Keratinocyte (primary cell): ENCODE data around the gene GPN3.
"Not testable (repeated sequence)": the region's sequence is repeated elsewhere in the genome, so short reads cannot be mapped to it uniquely, and the experiment has no call there.

Experiments used
- EZH2 ChIP-seq: IDR thresholded peaks from one replicate; pipeline ENCODE4 v1.6.1; 2012; ENCODE audit warnings: inconsistent platforms, mild to moderate bottlenecking, low read length, moderate library complexity
- TF ChIP-seq, protein P1 (sequence below), 3 experiments: IDR thresholded peaks in 1 of 3; conservative IDR thresholded peaks in 1 of 3; optimal IDR thresholded peaks in 1 of 3; 2 replicates in 2 of 3; 3 replicates in 1 of 3; pipeline versions ENCODE3 to v1.5.1; 2011; ENCODE audit warnings: low read length in 3 of 3, mild to moderate bottlenecking in 3 of 3, moderate library complexity in 2 of 3, control low read depth in 1 of 3, inconsistent platforms in 1 of 3; ENCODE audit not compliant: insufficient read depth in 2 of 3; ENCODE audit errors: extremely low read depth in 1 of 3

DNA sequence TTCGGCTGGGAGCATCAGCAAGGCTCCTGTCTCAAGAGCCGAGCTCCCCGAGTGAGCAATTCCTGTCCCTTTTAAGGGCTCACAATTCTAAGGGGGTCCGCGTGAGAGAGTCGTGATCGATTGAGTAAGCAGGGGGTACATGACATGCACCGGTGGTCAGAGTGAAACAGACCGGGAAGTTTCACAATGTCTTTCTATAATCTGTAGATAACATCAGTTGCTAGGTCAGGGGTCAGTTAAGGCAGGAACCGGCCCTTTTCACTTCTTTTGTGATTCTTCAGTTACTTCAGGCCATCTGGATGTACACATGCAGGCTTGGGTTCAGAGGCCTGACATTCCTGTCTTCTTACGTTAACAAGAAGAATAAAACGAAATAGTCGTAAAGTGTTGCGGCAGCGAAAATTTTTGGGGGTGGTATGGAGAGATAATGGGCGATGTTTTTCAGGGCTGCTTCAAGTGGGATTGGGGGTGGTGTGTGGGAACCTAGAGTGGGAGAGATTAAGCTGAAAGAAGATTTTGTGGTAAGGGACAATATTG, 62.9 kb downstream of the GPN3 start:
- TF ChIP-seq, protein P1, sequence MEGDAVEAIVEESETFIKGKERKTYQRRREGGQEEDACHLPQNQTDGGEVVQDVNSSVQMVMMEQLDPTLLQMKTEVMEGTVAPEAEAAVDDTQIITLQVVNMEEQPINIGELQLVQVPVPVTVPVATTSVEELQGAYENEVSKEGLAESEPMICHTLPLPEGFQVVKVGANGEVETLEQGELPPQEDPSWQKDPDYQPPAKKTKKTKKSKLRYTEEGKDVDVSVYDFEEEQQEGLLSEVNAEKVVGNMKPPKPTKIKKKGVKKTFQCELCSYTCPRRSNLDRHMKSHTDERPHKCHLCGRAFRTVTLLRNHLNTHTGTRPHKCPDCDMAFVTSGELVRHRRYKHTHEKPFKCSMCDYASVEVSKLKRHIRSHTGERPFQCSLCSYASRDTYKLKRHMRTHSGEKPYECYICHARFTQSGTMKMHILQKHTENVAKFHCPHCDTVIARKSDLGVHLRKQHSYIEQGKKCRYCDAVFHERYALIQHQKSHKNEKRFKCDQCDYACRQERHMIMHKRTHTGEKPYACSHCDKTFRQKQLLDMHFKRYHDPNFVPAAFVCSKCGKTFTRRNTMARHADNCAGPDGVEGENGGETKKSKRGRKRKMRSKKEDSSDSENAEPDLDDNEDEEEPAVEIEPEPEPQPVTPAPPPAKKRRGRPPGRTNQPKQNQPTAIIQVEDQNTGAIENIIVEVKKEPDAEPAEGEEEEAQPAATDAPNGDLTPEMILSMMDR (optimal IDR thresholded peaks at IDR 0.05 in 1 of 3, IDR thresholded peaks at IDR 0.05 in 1 of 3, conservative IDR thresholded peaks at IDR 0.05 in 1 of 3; ENCODE audit: extremely low read depth in 1 of 3, insufficient read depth in 2 of 3, low read length in 3 of 3), result not testable (repeated sequence)
- not testable (repeated sequence) for TF ChIP-seq EZH2
